Activated CD8-positive, alpha-beta T cell treated with anti-CD3 and anti-CD28 coated beads, Interleukin-2, amount 10 ng/mL, durations not matched to agents 7 days and 5 days (primary cell): ENCODE results near the gene CCDC68. TPM values are rescaled to one million over a fixed set of nuclear protein-coding genes. Genes with fewer than 3 reads are reported as not detected.

ENCODE experiments used
- ATAC-seq: fragments of 150-1000 bp; cut with Tn5 transposase; one replicate; pipeline ENCODE4 v1.10.0; 2021; ENCODE audit warnings: moderate library complexity
- CTCF ChIA-PET: fragments of 350-600 bp; sonication (Branson Sonifier 250); formaldehyde crosslinking; loops from one replicate; lab custom pipeline; 2021; ENCODE audit warnings: antibody characterized with exemption; lab: Charles Lee
- POLR2A ChIA-PET: fragments of 350-600 bp; sonication (Branson Sonifier 250); formaldehyde crosslinking; loops from one replicate; lab custom pipeline; 2021; ENCODE audit warnings: antibody characterized with exemption; lab: Charles Lee
- DNase-seq: peaks from one replicate; pipeline ENCODE4 v3.0.0-alpha.2; 2020
- H3K27ac Mint-ChIP-seq: one replicate; pipeline ENCODE4 v1.8.0; 2021; ENCODE audit warnings: mild to moderate bottlenecking, mixed read lengths
- H3K27me3 Mint-ChIP-seq: one replicate; pipeline ENCODE4 v1.8.0; 2021; ENCODE audit warnings: low read depth, mixed read lengths
- H3K36me3 Mint-ChIP-seq: one replicate; pipeline ENCODE4 v1.8.0; 2021; ENCODE audit warnings: low read depth, mixed read lengths
- H3K4me1 Mint-ChIP-seq: one replicate; pipeline ENCODE4 v1.8.0; 2021; ENCODE audit warnings: low read depth, mixed read lengths
- H3K4me3 Mint-ChIP-seq: one replicate; pipeline ENCODE4 v1.8.0; 2021; ENCODE audit warnings: mild to moderate bottlenecking, mixed read lengths
- H3K9me3 Mint-ChIP-seq: one replicate; pipeline ENCODE4 v1.8.0; 2022; ENCODE audit warnings: mixed read lengths; ENCODE audit not compliant: insufficient read depth
- total RNA-seq, 2 experiments: library from RNA; stranded (reverse); gene quantifications; one replicate each; pipeline ENCODE4 v1.2.3, GENCODE V29; 2021

Gene CCDC68, protein sequence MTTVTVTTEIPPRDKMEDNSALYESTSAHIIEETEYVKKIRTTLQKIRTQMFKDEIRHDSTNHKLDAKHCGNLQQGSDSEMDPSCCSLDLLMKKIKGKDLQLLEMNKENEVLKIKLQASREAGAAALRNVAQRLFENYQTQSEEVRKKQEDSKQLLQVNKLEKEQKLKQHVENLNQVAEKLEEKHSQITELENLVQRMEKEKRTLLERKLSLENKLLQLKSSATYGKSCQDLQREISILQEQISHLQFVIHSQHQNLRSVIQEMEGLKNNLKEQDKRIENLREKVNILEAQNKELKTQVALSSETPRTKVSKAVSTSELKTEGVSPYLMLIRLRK
- total RNA-seq: not detected

DNA sequence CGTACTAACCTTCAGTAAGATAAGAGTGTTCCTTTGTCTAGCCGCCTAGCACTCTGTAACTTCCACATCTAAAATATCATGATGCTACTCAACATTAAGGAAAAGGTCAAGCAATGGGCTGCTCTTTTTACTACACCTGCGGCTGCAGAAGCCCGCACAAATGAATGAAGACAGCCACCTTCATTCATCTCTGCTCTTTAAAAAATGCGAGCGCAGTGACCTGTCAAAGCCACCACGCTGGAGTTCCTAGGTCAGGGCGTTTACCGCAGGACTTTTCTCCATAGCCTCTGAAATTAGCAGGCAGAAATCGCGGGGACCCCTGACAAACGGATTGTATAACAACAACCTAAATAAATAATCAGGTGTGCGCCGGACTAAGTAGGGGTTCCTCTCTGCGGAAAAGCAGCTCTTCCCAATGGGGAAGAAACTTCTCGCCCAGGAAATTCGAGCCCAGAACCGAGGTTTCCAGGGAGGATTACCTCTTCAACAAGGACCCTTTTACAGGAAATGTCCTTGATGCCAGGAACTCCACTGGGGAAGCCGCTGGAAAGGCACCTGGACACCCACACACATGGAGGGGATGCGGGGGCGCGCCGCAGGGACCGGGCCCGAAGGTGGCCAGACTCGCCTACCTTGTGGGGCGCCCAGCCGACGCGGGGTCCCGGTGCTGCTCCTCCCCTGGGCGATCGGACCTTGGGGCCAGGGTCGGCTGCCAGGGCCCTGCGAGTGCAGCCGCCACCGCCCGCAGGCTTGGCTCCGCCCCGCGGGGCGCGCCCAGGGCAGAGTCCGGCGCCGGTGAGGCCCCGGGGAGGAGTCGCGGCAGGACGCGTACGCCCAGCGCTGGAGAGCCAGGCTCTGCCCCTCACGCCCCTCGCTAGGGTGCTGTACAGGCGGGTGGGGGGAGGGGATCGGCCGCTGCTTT, at the start of gene CCDC68:
Gene CCDC68, minus strand, starts transcription at position 758 of the 922 bp plus-strand sequence. CDS start 16,670 bp downstream, outside the sequence.
- Mint-ChIP-seq H3K27me3 (peaks cover 48% of the 10 kb centered on the region), H3K36me3 (no peaks in the 10 kb centered on the region), H3K9me3 (no peaks in the 10 kb centered on the region), H3K4me3 (no peak within 1 kb of the TSS), H3K27ac (no peak within 1 kb of the TSS), H3K4me1 (peaks cover 2% of the 10 kb centered on the region)
- POLR2A ChIA-PET: no interaction called here
- CTCF ChIA-PET: no interaction called here
- ATAC-seq (no peak), DNase-seq (no peak)

- DNase-seq (no peak), ATAC-seq (no peak)
- no peaks in the 10 kb centered on the region for H3K4me1 Mint-ChIP-seq
- no peaks in the 10 kb centered on the region for H3K27me3 Mint-ChIP-seq
- no peaks in the 10 kb centered on the region for H3K36me3 Mint-ChIP-seq
- H3K9me3 Mint-ChIP-seq: no peaks in the 10 kb centered on the region
- POLR2A ChIA-PET: no interaction called here
- H3K27ac Mint-ChIP-seq: no peak overlapping the region
- H3K4me3 Mint-ChIP-seq: no peak overlapping the region
- CTCF ChIA-PET: no interaction called here
Measured at GRCh38 chr18:55007602-55008001, 48.3 kb upstream of the CCDC68 start.

DNA sequence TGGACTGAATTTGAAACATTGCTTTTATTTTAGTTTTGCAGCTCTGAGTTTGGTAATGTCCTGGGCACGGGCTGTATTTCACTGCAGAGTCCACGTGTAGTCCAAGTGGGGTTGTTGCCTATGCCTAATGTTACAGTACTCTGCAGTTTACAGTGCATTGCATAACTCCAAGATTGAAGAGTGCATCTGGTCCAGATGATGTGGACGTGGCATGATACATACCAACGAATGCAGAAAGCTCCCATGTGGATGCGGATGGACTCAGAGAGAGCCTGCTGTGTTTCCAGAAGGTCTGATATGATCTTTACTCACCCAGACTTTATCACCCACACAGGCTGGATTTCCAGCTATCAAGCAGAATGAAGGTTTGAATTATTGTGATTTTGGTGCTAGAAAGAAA, 44.4 kb upstream of the CCDC68 start:
- no peak overlapping the region for H3K27ac Mint-ChIP-seq
- DNase-seq: no peak
- no peaks in the 10 kb centered on the region for H3K9me3 Mint-ChIP-seq
- H3K4me3 Mint-ChIP-seq: no peak overlapping the region
- no peaks in the 10 kb centered on the region for H3K4me1 Mint-ChIP-seq
- H3K36me3 Mint-ChIP-seq: no peaks in the 10 kb centered on the region
- ChIA-PET CTCF (no interaction called here), POLR2A (no interaction called here)
- H3K27me3 Mint-ChIP-seq: peaks cover 2% of the 10 kb centered on the region
- no peak for ATAC-seq

DNA sequence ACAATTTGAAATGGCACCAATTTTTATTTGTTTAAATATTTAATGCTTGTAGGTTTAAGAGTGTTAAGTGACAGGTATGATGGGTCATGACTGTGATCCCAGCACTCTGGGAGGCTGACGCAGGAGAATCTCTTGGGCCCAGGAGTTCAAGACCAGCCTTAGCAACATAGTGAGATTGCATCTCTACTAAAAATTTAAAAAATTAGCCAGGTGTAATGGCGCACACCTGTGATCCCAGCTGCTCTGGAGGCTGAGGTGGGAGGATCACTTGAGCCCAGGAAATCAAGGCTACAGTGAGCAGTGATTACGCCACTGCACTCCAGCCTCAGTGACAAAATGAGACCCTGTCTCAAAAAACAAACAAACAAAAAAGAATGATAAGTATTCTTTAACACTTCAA, 43.0 kb upstream of the CCDC68 start:
- Mint-ChIP-seq H3K27me3 (peaks cover 2% of the 10 kb centered on the region), H3K4me1 (no peaks in the 10 kb centered on the region), H3K36me3 (no peaks in the 10 kb centered on the region), H3K4me3 (no peak overlapping the region), H3K27ac (no peak overlapping the region), H3K9me3 (no peaks in the 10 kb centered on the region)
- POLR2A ChIA-PET: no interaction called here
- CTCF ChIA-PET: no interaction called here
- no peak for ATAC-seq
- DNase-seq: no peak

DNA sequence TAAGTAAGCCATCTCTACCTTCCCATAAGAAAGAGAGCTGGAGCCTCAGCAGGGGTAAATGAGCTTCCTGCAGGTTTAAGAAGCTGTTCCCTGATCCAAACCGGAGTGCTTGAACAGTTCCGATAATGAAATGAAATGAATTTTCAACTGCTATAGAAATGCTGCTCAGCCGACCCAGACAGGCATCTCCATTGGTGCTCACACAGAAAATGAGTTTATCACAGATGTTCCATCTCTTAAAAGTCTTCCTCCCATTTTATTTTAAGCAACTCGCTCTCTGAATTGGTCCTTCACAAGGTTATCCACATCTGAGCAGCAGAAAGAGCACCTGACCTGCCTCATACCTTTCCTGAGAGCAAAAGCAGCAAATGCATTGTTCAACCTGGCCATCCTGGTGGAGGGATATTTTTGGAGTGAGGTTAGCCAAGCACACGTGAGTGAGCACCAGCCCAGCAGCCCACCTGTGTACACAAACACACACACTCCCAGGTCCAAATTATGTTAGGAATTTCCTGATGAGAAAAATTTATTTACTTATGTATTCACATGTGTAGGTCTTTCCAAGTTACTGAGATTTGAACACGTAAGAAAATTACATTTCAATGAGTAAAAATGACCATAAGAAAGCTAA, 42.2 kb upstream of the CCDC68 start:
- CTCF ChIA-PET: no interaction called here
- POLR2A ChIA-PET: no interaction called here

DNA sequence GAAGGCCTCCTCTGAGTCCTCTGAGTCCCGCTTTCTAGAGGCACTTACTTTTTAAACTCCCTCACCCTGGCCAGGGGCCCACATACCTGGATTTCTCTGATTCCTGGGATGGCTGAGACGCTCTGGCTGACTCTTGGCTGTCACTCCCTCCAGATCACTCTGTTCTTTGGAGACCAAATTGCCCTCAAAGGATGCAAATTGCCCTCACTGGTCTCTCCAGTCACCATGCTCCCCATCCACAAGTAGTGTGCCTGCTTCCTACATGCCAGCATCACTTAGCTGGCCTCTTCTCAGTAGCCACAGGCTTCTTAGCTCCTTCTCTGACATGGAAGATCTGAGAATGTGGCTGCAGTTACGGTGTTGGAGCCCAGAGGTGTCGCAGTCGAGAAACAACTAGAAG, 41.3 kb upstream of the CCDC68 start:
- H3K36me3 Mint-ChIP-seq: no peaks in the 10 kb centered on the region
- CTCF ChIA-PET: no interaction called here

More for the DNA sequence above, 42.2 kb upstream of the CCDC68 start:
- peaks cover 2% of the 10 kb centered on the region for H3K27me3 Mint-ChIP-seq
- no peak overlapping the region for H3K4me3 Mint-ChIP-seq
- H3K4me1 Mint-ChIP-seq: no peaks in the 10 kb centered on the region
- no peak for DNase-seq
- no peaks in the 10 kb centered on the region for H3K36me3 Mint-ChIP-seq
- no peaks in the 10 kb centered on the region for H3K9me3 Mint-ChIP-seq
- no peak overlapping the region for H3K27ac Mint-ChIP-seq
- ATAC-seq: no peak

DNA sequence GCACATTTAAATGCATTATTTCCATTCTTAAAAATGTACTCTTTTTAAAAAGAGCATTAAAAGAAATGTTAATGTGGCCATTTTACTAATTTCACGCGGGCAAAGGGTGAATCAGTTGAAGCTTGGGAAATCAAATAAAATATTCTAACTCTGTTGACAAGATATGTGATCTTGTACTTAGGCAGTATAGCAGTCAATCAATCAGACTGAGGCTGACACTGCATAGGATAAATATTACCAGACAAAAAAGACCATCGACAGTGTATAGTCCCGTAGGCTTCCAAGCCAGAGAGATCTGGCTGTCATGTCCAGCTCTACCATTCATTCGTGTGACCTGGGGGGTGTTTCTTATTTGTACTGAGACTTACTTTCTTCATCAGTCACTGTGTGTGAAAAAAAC, 39.8 kb upstream of the CCDC68 start:
- H3K27ac Mint-ChIP-seq: no peak overlapping the region
- ChIA-PET POLR2A (no interaction called here), CTCF (interaction anchor here (1.3 kb wide), 1 partner anchor 16 kb away, joined by 5 read pairs; no protein-coding TSS in a partner anchor)
- no peaks in the 10 kb centered on the region for H3K4me1 Mint-ChIP-seq
- ATAC-seq (no peak), DNase-seq (no peak)
- no peak overlapping the region for H3K4me3 Mint-ChIP-seq
- peaks cover 2% of the 10 kb centered on the region for H3K27me3 Mint-ChIP-seq
- no peaks in the 10 kb centered on the region for H3K36me3 Mint-ChIP-seq
- no peaks in the 10 kb centered on the region for H3K9me3 Mint-ChIP-seq

More for the DNA sequence above, 41.3 kb upstream of the CCDC68 start:
- Mint-ChIP-seq H3K9me3 (no peaks in the 10 kb centered on the region), H3K27ac (no peak overlapping the region), H3K4me3 (no peak overlapping the region), H3K4me1 (no peaks in the 10 kb centered on the region), H3K27me3 (peaks cover 2% of the 10 kb centered on the region)
- ATAC-seq (no peak), DNase-seq (no peak)
- POLR2A ChIA-PET: no interaction called here

GRCh38 chr18:54995421-54996143, 36.3 kb upstream of the CCDC68 start:
- no peak for ATAC-seq
- H3K4me1 Mint-ChIP-seq: no peaks in the 10 kb centered on the region
- H3K27me3 Mint-ChIP-seq: peaks cover 2% of the 10 kb centered on the region
- no peak overlapping the region for H3K27ac Mint-ChIP-seq
- no peak overlapping the region for H3K4me3 Mint-ChIP-seq
- no peak for DNase-seq
- no peaks in the 10 kb centered on the region for H3K9me3 Mint-ChIP-seq
- no peaks in the 10 kb centered on the region for H3K36me3 Mint-ChIP-seq
- ChIA-PET POLR2A (no interaction called here), CTCF (no interaction called here)

- Mint-ChIP-seq H3K4me3 (no peak overlapping the region), H3K36me3 (no peaks in the 10 kb centered on the region), H3K27ac (no peak overlapping the region), H3K27me3 (no peaks in the 10 kb centered on the region), H3K9me3 (no peaks in the 10 kb centered on the region), H3K4me1 (no peaks in the 10 kb centered on the region)
- DNase-seq (no peak), ATAC-seq (no peak)
- CTCF ChIA-PET: no interaction called here
- POLR2A ChIA-PET: no interaction called here
Measured at GRCh38 chr18:54991981-54992380, 32.7 kb upstream of the CCDC68 start.

- no peak for ATAC-seq
- Mint-ChIP-seq H3K27ac (no peak overlapping the region), H3K36me3 (no peaks in the 10 kb centered on the region), H3K4me3 (no peak overlapping the region), H3K27me3 (peaks cover 3% of the 10 kb centered on the region), H3K4me1 (no peaks in the 10 kb centered on the region), H3K9me3 (no peaks in the 10 kb centered on the region)
- CTCF ChIA-PET: interaction anchor here (2.6 kb wide), 1 partner anchor 306 kb away, joined by 17 read pairs; no protein-coding TSS in a partner anchor
- no peak for DNase-seq
- POLR2A ChIA-PET: no interaction called here
Measured at GRCh38 chr18:54984908-54985307, 25.6 kb upstream of the CCDC68 start.

- no peaks in the 10 kb centered on the region for H3K4me1 Mint-ChIP-seq
- peaks cover 4% of the 10 kb centered on the region for H3K27me3 Mint-ChIP-seq
- H3K9me3 Mint-ChIP-seq: no peaks in the 10 kb centered on the region
- H3K27ac Mint-ChIP-seq: no peak overlapping the region
- no peaks in the 10 kb centered on the region for H3K36me3 Mint-ChIP-seq
- ATAC-seq: no peak
- DNase-seq: no peak
- H3K4me3 Mint-ChIP-seq: no peak overlapping the region
- ChIA-PET POLR2A (no interaction called here), CTCF (interaction anchor here (0.6 to 2.6 kb wide), 11 partner anchors 12 to 591 kb away, joined by 3 to 17 read pairs (median 5); no protein-coding TSS in a partner anchor)
Measured at GRCh38 chr18:54983791-54984190, 24.5 kb upstream of the CCDC68 start.
